HG02938 (cell line): ENCODE measurements around the gene ITPR1.

Experiments used
- ATAC-seq: cut with Tn5 transposase; IDR thresholded peaks from one replicate; pipeline ENCODE4 v1.9.1; 2021; ENCODE audit warnings: mild to moderate bottlenecking, moderate library complexity; ENCODE audit not compliant: unreplicated experiment

The ITPR1 gene

DNA sequence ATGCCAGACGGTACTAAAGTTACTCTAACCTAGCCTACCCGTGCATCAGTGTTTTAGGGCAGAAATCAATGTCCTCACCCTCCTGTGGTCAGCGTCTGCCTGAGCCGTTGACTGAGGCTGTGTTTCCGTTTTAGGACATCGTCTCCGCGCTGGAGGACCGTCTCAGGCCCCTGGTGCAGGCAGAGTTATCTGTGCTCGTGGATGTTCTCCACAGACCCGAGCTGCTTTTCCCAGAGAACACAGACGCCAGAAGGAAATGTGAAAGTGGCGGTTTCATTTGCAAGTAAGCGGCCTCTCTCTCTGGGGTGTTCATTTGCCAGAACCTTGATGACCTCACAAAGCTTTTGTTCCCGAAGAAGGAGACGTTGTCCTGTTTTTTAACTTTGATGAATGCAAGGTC, 217.0 kb downstream of the ITPR1 start:
- no peak for ATAC-seq

DNA sequence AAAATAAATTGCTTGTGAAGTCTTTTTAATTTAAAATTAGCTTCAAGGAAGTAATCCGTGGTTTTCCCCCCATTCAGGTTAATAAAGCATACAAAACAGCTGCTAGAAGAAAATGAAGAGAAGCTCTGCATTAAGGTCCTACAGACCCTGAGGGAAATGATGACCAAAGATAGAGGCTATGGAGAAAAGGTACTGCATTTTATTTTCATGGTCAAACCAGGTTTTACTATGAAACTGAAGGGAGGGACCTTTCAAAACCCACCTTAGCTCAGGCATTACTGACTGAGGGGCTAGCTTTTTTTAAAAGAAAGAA, 218.5 kb downstream of the ITPR1 start:
- ATAC-seq, result peak; percentile 19

DNA sequence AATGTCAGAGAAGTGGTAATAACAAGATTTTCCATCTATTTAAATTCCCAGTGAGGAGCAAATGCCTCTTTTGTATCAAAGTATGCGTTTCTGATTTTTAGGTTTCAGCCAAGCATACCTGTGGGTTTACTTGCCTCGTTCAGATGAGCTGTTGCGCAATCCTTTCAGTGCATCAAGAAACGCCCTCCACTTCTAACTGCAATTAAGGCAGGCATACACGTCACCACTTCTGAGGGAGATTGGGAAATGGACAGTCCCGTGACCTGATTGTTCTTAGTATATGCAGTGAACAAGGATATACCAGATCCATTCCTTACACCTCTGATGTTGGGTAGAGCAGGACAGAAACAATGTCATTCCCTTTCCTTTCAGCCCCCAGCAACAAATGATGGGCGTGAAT, 219.0 kb downstream of the ITPR1 start:
- no peak for ATAC-seq

DNA sequence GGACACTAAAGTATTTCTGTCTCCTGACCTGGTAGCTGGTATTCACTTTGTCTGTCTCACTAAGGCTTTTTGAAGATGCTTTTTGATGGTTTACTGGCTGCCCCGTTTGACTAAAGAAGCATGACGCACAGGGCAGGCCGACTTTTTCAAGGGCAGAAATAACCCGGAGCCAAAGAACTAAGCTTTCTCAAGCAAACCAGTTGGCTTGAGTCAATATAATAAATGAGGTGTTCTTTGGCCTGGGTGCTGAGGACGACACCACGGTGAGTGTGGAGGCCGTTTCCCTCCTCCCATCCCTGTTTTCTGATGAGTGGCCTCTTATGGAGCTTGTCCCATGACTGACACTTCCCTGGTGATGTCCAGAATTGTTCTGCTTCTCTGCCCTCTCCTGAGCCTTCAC, 220.9 kb downstream of the ITPR1 start:
- no peak for ATAC-seq

DNA sequence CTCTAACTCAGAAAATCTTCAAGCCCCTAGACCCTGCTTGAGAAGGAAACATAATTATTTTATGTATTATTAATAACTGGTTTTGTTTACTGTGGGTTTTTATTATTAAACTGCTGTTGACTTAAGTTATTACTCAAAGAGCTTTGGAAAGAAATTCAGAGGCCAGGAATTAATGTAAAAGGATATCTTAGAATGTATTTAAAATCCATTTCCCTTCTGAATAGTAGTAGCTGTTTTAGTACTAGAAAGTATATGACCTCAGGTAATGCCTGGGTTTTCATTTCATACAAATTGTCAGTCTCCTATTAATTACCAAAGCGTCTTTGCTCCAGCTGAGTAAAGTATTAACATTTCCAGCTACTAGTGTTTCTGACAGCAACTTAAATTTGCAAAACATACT, 223.1 kb downstream of the ITPR1 start:
- no peak for ATAC-seq

DNA sequence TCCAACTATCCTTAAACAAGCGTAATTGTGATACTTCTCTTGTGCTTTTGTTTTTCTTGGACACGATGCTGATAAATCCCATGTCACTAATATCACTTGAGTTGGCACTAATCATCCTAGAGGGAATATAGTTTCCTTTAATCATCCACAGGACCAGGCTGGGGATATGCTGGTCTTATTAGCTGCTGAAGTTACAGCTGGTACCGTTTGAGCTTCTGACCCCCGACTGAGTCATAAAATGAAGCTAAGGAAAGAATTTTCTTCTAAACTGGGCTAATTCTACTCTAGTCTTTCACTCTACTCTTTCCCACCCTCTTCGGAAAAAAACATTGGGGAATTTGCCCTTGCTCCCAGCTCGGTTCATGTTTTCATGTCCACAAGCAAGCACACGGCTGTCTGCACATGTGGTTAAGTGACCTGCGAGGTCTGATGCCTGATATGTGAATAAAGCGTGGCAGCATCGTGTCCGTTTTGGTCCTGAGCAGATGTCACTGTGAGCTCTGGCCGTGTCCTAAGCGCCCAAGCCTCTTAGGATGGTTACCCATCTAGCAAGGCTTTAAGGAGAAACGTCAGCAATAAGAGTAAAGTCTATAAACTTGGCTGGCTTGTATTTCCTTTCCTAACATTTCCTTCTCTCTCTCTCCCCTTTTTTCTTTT, 223.7 kb downstream of the ITPR1 start:
- ATAC-seq, result no peak

DNA sequence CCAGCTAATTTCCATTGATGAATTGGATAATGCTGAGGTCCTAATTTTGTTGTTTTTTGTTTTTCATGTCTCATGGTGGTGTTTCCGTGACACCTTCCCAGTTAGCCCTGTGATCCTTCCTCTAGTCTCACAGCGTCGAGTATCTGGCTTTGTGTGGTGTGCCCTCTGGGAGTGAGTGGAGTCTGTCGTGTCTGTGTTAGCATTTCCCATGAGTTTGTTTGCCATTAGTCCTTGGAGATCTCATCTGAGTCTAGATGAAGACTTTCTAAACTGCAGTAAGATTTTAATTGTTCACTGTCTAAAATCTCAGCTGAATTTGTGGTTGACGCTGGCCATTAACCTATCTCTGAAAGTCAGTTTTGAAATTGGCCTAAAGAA, 224.2 kb downstream of the ITPR1 start:
- ATAC-seq, result no peak

DNA sequence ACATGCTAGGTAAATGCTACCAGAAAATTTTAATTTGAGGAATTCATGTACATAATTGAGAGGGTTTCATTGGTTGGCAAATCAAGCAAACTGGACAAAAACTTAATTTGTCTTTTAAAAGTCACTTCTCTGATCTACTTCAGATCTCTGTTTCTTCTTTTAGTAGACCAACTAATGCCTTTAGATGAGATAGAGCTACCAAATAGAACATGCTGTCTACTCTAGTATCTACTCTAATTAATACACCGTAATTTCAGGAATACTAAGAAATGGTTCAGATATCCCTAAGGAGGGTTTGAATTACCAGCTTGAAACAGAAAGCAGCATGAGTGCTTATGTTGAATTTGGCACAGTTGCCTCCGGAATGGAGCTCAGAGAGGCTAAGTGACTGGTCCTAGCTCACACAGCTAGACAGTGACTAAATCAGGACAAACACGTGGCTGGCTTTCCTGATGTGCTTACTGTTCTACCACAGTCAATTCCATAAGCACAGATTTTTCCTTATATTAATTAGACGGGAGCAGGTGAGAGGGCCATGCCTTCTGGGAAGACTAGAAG, 225.1 kb downstream of the ITPR1 start:
- no peak for ATAC-seq

DNA sequence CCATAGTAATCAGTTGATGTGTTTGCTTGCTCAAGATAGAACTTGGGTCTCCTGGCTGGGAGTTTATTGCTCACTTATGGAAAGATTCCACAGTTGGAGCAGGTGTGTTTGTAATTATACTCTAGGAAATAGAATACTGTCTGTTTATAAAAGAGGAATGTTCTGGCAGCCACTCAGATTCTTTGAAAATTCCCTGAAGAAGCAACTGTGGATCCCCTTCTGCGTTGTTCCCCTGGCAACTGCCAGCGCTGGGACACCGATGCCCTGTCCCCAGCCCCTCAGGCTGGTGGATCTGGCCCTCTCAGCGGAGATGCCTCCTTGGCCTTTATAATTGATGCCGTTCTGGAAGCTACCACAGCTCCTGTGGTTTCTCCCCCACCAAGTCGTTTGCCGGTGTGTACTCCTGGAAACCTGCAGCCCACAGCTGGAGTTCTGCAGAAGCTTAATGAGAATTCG, 225.9 kb downstream of the ITPR1 start:
- no peak for ATAC-seq

DNA sequence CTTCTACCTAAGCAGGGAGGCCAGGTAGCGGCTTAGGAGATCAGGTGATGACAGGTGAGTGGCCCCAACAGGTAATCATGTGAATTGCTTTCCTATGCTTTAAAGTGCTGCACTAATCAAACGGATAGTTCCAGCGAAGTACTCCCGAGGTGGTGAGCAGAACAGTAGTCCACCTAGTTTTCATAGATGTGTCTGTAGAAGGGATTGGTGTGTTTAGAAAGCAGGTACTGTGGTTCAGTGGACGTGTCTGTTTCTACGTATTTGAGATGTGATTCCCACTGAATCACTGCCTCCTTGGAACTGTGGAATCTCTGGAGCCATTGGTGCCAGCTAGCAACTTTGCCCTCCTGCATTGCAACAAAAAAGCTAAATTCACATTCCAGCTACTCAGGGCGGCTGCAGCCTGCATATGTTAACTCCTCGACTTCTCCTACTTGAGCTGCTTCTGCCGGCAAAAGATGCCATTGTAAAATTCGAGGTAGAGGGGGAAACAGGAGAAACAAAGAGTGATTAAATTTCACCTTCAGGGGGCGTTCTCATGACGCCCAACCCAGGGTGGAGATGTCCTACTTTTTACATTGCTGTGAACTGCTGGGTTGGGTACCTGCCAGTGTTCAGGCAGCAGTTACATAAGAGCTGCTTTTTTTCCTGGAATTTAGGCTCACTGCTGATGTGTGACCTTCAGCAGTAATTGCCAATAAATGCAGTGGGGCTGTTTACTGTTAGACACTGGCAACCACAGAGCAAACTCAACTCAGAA, 227.3 kb downstream of the ITPR1 start:
- no peak for ATAC-seq

DNA sequence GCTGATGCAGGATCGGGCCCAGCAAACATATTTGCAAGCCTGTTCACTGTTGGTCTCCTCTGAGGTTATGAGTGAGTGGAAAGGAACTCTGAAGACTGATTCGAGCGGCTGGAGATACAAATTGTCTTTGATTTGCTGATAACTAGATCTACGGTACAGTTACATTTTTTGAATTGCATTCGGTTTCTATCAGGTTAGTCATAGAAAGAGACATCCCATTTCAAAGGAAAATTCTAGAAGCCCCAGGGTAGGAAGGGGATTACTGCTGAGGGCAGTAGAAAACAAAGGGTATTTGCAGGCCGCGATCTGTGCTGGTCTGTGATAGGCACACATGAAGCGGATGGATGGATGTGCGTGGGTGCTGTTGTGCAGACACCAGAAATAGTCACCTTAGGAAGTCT, 228.4 kb downstream of the ITPR1 start:
- no peak for ATAC-seq

DNA sequence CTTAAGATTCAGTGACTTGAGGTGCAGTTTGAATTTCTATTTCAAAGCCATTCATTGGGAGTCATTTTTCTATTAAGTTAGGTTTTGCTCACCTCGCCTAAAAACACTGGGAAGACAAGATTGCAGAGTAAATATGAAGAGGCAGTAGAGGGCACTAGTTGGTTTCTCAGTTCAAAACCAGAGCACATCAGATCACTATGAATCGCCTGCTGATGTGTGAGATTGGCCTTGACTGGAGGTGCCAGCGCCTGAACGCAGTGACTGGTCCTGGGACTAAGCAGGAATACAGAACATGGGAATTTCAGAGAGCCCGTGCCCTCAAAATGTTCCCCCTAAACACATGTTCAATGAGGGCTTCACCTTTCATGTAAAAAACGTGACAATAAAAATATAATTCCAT, 229.0 kb downstream of the ITPR1 start:
- peak; percentile 84 for ATAC-seq

DNA sequence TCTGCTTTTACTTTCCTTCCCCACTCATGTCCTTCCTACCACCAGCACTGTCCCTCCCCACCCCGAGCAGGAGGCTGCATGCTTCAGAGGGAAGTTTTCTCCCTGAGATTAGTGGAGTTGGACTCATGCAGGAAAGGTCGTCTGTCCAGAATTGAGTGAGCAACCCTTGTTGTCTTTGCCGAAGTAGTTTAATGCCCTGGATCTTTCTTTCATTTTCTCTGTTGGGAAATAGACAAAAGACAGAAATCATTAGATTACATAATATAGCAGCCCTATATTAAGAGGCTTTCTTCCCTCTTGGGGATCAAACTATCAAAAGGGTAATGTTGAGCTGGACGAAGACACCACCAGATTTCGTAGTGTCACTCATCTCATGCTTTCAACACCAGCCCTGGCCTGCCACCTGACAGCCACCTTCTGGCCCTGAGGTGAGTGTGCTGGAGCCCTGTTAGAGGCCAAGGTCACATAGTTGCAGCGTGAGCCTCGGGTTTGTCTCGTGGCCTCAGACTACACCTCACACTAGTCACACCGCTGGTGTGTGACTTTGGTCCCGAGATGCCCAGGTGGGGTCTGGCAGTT, 231.0 kb downstream of the ITPR1 start:
- no peak for ATAC-seq

DNA sequence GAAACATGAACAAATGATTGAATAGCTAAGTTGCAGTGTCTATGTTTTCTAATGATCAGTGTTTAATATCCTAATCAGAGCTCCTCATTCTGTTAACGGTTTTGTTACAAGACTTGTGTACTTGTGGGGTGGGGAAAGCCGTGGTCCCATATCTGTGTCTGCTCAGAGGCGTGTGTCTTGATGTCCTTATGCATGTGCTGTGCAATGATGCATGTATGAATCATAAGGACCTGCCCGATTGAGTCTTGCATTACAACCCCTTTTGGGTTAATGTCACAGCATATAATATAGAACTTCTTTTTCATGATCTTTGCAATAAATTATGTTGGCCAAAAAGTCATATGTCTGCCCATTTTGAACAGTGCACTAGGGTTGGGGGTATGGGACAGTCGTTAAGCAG, 233.4 kb downstream of the ITPR1 start:
- ATAC-seq, result no peak

DNA sequence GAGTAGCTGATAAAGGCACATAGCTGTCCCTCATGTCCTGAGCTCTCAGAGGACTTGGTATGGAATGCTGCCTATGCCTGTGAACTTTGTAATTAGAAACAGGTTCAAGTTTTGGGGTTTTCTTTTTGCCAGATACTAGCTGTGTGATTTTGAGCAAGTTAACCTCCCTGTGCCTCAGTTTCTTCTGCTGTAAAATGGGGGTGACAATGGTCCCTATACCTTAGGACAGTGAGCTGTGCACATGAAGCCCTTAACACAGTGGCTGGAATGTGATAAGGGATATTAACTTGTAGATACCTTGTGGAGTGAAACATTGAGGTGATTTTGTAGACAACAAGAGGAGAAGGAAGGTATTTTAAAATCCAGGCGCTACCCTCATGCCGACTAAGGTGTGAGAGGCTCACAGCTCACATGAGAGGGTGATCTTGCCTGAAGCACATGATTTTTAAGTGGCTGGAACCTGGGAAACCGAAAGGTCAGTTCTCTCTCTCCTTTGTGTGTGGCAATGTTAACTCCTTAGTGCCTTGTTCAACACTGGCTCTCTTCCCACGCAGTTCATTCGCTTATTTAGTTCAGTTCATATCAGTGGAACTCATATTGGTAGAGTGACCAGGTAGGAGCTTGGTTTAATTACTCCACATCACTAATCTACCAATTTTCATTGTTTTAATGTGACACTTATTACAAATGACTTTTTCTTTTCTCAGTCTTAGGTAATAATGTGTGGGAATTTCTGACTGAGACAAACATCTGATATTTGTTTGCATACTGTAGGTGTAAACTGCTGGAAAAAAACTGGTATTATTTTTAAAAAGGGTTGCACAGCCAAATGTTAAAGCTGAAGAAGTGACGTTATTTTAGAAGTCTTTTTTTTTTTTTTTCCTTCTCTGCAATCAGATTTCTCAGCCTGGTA, 236.2 kb downstream of the ITPR1 start:
- ATAC-seq, result no peak

DNA sequence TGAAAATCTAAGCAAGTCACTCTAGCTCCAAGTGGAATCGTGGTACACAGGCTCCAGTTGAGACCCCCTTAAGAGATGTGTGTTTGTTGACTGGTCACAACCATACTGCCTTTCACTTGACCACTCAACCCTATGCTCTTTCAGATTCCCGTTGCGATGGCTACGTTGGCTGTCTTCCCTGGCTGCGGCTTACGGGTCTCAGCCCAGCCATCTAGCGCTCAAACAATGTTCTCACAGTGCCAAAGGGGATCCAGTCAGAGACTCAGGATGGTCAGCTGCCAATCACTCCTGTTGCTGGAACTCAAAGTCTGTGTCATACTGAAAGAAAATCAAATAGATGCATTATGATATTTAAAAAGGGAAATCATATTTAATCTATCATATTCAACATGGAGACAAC, 237.6 kb downstream of the ITPR1 start:
- ATAC-seq, result no peak

DNA sequence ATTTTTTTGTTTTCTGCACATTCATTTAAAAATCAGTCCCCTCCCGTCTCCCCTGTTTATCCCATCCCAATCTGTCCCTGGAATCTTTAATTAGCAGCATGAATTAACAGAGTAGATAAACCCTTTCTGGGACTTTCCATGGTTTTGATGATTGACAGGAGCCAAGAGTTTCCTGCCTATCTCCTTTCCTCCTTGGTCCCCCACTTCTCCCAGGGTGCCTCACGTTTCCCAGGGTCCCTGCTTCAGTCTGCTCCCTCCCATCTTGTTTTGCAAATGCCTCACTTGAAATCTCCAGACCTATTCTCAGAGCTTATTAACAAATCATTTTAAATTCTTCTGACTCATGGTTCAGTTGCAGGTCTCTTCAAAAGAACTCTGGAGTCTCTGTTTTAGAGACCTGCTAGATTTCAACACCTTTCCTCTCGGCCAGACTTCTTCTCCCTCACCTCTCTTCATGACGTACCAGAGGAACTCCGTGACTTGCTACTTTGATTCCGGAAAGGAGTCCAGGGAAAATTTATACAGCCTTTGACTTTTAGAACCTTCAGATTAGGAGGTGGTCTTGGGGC, 238.5 kb downstream of the ITPR1 start:
- no peak for ATAC-seq

DNA sequence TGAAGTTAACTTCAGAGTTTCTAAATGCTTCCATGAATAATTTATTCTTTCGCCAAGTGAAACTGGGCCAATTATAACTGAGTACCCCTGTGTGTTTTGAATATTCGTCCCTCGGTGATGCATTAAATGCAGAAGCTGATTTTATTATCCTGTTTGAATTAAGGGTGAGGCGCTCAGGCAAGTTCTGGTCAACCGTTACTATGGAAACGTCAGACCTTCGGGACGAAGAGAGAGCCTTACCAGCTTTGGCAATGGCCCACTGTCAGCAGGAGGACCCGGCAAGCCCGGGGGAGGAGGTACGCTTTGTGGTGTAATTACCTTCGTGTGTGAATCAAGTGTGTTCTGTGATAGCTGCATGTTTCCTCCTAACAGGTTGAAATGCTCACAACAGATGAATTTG, 239.8 kb downstream of the ITPR1 start:
- no peak for ATAC-seq

DNA sequence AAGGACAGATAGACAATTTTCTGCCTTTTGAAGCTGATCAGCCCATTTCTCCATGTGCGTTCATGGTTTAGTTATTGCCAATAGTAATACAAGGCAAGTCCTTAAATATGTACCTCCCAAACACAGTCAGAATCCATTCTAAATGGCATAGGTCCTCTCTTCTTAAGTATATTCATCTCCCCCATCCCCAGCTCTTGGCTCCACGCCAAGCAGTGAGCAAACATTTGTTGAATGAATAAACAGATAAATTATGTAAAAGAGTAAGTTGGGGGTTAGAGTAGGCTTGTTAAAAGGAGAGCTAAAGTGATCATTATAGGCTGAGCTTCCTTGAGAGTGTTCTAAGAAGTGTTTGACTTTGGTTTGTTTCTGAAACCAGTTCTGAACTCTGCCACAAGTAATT, 241.3 kb downstream of the ITPR1 start:
- no peak for ATAC-seq

DNA sequence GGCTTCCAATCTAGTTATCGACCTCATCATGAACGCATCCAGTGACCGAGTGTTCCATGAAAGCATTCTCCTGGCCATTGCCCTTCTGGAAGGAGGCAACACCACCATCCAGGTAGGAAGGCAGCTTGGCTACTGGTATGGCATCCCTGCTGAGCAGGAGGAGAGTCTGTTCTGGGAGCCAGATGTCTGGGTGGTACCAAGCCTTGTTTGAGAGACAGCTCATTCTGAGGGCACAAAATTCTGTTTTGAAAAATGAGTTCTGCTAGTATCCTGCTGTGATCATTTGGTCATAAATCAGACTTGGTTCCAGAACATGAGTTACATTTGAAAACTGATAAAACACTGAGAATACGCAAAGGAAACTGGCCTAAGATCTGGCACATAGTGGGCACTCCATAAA, 242.1 kb downstream of the ITPR1 start:
- ATAC-seq, result no peak
